CMK (cell line): ENCODE data around the gene ATRN.
A peak's percentile ranks its signal among the peaks of the same experiment; 100 is the strongest.

Source experiments
- DNase-seq: peaks from one replicate; pipeline ENCODE4 v3.0.0-alpha.2; 2010; ENCODE audit warnings: low read depth

ATRN gene

DNA sequence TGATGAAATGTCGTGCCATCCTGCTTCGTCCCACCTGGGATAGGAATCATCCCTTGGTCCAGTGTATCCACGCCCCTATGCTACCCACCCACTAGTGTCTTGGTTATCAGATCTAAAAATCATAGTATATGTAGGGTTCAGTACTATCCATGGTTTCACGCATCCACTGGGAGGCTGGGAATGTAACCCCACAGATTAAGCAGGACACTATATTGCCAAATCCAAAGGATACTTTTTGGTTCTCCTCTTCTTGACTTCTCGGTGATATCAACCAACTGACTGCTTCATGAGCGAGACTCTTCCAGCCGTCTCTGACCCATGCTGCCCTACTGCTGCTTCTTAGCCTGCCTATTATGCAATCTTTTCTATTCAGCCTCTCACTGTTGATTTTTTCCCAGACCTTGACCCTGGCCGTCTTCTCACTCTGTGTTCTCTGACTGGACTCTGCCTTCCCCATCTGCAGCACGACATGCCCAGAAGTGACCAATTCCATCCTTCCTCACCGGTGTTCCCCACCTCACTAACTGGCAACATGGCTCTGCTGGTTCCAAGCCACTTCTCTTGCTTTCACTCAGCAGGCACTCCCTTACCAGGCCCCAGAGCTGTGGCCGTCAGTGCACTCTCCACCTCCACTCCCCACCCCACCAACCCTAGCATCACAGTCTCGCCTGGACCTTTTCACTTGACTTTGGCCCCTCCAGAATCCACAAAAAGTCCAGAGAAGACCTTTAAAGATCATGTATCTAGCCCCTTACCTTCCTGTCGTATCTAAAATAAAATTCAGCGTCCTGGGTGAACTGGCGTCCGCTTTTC is 157.9 kb downstream of the ATRN start:
- DNase-seq = no peak

DNA sequence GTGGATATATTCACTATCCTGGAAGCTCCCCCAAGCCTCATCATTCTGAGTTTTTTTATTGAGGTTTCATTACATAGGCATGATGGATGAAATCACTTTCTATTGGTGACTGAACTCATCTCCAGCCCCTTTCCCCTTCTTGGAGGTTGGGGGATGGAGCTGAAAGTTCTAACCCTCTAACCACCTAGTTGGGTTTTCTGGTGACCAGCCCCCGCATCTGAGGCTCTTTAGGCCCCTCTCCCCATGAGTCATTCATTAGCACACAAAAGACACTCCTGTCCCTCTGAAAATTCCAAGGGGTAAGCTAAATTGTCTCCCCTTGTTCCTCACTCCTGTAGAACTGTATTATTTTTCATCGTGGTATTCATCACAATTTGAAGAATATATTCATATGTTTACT is 159.1 kb downstream of the ATRN start:
- no peak for DNase-seq

DNA sequence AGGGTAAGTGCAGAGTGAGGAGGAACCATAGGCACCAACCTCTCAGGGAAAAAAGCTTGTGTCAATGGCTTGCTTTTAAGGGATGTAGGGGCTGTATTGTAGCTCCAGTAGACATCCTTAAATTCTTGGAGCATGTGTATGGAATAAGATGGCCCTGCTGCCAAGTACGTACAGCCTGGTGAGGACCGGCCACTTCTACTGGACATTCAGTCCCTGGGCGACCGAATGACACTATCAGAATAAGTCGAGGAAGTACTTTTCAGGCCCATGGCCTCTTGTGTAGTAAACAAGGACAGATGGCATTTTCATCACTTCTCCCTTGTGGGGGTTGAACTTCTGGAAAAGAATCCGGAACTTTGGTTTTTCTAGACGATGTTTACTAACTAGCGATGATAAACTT is 159.6 kb downstream of the ATRN start:
- no peak for DNase-seq

DNA sequence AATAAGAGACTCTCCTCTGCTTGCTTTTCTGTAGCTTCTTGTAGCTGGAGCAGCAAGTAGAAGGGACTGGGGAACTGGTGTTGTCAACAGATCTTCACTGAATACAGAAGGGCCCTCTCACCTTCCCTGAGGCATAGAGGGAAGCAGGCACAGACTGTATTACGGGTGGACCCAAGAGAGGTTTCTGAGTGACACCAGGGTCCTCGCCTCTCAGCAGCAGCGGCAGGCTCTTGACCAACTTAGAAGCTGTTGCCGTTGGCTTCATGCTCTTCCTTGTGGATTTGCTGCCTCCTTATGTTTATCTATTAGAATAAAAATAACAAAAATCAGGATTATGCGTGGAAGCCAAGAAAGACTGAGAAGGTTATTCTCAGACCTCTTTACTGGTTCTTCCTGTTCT is 160.7 kb downstream of the ATRN start:
- no peak for DNase-seq

DNA sequence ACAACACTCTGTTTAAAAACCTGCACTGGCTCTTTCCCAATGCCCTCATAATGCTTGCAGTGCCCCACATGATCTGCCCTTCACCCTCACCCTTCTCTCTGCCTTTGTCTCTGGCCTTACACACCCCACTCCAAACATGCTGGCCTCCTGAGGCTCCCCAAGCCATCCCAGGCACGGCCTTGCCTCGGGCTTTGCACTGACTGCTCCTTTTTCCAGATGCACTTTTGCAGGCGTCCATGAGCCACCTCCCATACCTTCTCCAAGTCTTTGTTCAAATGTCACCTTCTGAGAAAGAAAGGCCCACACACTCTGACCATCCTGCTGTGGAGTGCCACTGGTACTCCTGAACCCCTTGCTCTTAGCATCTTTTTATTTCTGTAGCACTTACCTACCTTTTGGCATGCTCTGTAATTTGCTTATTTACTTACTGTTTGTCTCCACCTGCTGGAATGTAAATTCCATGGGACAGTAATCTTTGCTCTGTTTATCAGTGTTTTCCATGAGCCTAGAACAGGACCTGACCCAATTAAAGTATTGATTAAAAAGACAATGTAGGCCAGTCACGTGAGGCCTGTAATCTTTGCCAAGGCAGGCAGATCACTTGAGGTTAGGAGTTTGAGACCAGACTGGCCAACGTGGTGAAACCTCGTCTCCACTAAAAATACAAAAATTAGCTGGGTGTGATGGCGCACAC is 161.6 kb downstream of the ATRN start:
- no peak for DNase-seq

DNA sequence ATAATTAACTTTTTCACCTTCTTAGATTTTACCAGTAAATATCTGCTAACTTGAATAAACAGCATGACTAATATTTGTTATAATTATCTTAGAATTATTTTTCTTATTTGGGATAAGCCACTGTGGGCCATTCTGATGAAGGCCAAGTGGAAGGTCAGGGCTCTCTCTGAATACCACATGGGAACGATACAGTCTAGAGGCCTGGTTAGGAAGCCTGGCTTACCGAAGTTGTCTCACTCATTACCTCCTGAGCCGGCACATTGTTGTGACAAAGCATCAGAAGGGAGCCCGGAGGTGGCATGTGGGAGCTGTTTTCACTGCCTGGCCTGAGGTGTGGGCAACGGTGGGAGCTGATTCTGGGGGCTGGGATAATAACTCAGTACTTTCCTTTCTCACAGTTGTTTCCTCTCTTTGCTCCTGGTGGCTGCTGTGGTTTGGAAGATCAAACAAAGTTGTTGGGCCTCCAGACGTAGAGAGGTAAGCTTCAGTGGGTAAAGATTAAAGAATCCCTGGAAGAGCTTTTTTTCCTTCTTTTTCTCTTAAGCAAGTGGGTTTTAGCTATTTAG is 163.2 kb downstream of the ATRN start:
- DNase-seq = no peak

DNA sequence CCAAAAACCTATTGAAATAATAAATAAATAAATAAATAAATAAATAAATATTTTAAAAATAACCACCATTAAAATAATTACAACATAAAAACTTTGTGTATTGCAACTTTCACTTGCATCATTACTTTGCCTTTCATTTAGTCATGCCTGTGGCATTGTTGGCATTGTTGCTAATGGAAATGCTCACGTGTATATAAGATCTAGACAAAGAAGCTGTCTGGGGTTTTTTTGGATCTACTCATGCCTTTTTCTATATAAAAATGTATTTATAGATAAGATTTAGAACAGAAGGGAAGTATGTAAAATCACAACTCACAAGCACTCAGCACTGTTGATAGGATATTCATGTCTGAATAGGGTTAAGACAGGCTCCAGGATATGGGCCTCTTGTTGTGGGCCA is 164.5 kb downstream of the ATRN start:
- no peak for DNase-seq

DNA sequence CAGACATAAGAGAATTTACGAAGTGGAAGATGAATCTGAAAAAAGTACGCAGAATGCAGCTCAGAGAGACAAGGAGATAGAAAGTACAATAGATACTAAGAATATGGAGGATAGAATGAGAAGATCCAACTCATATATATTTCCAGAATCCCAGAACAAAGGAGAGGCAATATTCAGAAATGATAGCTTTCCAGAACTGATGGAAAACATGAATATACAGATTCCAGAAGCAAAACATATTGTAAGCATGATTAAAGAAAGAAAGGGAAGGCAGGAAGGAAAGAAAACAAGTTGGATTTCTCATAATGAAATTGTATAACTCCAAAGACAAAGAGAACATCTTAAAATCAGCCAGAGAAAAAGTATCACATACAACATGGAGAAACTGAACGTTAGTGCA is 169.4 kb downstream of the ATRN start:
- no peak for DNase-seq

DNA sequence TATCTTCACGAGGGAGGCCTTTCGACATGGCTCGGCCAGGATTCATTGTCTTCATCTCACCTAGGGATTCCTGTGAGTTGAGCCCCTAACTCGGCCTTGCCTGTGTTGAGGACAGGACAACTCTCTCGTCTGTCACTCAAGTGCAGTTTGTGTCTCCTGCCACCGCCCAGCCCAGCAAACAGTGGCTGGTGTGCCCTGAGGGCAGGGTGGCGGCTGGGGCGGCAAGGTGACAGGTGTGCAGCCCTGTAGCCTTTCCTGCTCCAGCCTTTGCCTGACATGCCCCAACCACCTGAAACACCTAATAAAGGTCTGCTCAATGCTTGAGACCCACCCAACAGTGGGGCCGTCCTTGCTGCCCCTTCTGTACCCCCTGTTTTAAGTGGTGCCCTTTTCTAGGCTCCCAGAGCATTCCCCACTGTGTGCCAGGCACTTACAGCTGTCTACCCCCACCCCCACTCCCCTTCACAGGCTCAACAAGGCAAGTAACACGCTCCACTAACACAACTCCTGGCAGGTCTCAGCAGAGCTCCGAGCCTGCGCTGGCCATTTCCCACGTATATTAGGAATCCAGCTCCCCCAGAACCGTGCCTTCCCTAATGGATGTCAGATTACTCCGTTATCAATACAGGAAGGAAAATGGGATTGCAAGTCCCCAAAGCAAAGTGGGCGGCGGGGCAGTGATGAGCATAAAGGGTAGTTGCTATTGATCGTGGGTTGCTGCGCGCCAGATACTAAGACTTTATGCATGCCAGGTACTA is 174.7 kb downstream of the ATRN start:
- no peak for DNase-seq

DNA sequence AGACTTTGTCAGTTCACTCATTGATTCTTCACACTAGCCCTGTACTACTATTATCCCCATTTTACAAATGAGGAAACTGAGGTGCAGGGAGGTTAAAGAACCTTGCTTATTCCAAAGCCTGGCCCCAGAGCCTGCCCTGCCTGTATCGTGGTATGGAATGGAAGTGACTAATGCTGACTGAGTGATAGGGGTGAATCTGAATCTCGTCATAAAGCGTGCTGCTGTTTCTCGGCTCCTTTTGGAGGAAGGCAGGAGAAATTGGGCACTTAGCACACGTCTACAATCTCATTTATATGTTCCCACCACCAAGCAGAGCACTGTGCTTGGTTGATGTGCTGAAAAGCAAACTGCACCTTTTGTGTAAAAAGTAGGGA is 175.2 kb downstream of the ATRN start:
- no peak for DNase-seq

DNA sequence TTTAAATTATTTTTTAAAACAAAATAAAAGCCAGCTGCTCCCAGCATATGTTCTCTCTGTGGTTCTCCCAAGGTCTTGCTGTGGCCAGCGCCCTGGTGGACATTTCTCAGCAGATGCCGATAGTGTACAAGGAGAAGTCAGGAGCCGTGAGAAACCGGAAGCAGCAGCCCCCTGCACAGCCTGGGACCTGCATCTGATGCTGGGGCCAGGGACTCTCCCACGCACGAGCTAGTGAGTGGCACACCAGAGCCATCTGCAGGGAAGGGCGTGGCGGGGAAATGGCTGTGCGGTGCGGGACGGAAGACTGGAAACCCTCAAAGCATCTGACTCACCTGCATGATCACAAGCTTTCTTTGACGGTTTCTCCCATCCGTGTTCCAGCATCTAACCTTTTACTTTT is 175.8 kb downstream of the ATRN start:
- no peak for DNase-seq

DNA sequence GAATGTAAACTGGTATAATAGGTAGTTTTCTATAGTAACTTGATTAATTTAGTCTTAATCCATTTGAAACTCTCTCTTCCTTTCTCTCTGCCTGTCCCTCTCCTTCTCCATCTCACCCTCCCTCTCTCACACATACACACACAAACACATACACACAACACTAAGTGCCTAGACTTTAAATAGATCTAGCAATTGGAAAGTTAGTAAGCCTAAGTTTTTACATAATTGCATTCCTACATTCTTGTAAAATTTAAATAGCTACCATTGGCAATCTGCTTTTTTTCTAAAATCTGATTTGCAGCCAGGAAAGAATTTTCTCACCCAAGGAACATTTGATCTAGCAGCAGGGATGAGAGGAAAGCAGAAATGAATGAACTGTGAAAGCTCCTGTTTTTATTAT is 176.7 kb downstream of the ATRN start:
- no peak for DNase-seq

DNA sequence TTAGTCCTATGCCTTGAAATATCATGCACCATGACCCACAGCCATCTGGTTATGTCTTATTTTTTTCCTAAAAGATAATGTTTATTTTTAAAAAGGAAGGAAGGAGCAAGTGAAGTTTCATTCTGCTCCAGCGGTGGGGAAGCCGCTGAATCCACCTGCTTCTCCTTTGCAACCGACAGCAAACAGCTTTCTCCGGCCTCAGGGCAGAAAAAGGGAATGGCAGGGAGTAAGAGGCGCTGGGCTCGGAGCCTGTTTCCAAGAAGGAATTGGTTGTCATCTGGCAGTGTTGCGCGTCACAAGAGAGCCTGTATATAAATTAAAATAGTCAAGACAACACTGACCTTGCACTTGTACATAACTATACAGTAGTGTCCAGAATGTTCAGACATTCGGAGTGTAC is 178.1 kb downstream of the ATRN start:
- no peak for DNase-seq

DNA sequence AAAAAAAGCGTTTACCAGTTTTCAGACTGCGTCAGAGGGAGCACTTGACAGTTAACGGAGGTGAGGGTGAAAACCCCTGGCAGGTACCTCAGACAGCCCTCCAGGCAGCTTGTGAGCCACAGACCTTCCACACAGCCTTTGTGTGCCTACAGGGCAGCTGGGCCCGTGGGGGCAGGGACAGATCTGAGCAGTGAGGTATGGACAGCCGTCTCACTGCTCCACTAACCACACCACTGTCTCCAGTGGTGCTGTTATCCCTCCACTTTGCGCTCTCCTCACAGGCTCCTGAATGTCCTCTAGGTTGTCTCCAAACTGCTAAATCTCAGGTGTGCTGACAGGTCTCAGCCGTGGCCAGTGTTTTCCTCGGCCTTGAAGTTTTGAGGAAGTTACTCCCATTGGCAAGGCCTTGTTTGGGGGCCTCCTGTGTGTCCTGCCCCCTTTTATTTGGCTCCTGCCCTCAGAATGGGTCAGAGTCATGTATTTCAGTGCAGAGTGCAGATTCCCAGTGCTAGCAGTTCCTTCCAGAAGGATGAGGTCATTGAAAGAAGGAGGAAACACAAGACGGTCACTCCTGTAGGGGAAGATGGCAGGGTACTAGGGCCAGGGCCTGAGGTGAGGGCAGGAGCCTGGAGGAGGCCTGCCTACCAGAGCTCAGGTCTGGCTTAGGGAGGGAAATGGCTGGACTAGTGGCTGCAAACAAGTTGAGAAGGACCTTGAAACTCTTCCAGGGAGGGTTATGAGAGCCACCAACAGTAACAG is 180.6 kb downstream of the ATRN start:
- DNase-seq = no peak

DNA sequence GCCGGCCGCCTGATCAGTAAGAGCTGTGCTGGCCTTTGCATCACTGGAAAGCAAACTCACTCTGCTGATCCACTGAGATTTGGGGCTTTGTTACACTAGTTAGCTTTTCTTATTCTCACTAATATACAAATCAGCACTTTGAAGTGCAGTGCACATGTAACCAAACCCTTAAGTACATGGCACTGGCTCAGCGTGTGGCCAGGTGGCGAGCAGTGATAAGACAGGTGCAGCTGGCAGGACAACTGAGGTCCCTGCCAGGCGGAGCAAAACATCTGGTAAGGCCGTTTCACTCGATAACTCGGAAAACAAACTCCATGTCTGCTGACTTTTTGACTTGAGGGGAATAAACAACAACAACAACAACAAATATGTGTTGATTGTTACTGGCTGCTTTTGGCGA is 181.4 kb downstream of the ATRN start:
- no peak for DNase-seq

DNA sequence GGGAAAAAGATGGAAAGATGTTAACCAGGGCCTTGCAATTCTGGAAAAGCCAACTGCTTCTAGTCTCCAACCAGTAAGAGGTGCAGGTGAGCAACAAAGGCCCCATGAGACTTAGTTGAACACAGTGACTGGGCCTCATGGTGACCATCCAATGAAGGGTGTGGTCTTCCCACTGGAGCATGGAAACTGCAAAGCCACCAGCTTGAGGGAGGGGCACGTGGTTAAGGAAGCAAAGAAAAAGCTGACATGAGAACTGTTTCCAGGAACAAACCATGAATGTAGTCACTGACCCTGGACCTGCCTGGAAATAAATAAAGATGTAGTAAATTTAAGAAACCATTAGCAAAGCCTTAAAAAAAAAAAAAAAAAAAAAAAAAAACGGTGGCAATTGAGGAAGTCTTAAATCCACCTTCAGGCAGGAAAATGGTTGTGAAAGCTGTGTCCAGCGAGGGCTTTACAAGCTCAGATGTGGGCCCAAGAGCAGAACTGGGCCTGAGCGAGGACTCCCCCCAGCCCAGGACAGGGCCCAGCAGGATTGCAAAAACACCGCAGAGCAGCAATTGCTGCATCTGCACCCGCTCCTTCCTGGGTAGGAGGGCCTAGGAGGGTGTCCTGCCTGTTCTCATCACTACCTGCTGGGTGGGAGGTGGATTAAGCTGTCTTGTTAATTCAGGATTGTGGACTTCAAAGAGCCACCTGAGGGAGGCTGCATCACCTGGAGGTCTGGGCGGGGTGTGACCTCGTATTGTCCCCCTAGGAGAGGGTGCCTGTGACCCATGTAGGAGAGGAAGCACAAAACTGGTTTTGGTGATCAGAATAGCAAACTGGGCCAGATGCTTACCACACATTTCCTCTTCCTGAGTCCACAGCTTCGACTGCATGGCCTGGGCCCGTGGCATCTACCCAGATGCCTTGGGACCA is 182.1 kb downstream of the ATRN start:
- peak; percentile 31 for DNase-seq

DNA sequence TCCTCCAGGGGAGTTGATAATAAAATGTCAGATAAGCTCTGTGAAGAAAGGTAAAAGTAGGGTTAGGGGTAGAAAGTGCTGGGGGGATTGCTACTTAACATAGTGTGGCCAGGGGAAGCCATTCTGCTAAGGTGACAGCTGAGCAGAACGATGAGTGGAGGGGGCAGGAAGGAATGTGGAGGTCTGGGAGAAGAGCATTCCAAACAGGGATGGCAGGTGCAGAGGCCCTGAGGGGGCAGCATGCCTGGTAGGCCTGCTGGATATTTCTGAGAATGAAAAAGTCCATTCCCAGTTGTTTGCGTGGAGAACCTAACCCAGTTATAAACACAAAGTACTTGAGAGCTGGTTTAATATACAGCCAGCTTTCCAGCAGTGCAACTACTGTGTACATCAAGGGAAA is 183.1 kb downstream of the ATRN start:
- DNase-seq = no peak

DNA sequence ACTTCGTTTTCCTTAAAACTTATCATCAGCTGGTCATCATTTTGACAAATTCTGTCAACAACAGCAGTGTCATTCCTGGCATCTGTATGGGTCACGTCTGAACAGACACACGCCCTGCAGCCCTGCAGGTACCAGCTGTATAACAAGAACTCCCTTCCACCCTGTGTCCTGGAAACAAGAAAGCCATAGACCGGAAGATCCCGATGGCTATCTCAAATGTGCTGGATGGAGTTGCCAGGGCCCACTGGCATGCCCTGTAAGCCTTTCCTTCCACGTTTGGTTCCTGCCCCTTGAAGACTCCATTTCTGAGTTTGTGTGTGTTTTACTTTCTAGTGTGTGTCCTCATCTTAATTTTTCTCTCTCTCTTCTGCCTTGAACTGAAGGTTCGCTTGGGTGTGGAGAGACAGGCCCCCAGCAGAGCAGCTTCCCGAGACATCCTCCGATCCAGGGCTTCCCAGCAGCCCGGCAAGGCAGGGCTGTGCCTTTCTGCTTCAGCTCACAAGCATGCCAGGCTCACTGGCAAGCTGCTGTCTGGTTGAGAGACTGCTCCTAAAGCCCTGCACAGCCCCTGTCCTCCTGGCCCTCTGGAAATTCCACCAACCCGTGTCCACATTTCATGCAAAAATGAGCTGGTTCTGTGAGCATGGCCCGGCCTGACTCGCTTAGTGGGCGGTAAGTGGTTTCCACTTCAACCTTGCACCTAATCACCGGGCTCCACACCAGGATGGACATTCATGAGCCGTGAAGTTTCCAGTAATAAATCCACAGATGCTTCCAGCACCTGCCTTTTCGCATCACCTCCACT is 183.7 kb downstream of the ATRN start:
- no peak for DNase-seq

DNA sequence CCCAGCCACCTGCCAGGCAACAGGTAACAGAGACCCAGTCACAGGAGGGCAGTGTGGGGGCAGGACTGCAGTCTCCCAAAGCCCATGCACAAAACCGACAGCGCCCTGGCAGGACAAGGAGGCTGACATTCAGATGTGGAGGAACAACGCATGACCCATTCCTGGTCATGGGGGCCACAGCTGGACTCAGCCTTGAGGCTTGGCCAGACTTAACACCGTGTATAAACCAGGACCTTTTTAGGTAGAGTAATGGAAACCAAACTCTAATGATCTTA is 184.2 kb downstream of the ATRN start:
- DNase-seq = no peak

DNA sequence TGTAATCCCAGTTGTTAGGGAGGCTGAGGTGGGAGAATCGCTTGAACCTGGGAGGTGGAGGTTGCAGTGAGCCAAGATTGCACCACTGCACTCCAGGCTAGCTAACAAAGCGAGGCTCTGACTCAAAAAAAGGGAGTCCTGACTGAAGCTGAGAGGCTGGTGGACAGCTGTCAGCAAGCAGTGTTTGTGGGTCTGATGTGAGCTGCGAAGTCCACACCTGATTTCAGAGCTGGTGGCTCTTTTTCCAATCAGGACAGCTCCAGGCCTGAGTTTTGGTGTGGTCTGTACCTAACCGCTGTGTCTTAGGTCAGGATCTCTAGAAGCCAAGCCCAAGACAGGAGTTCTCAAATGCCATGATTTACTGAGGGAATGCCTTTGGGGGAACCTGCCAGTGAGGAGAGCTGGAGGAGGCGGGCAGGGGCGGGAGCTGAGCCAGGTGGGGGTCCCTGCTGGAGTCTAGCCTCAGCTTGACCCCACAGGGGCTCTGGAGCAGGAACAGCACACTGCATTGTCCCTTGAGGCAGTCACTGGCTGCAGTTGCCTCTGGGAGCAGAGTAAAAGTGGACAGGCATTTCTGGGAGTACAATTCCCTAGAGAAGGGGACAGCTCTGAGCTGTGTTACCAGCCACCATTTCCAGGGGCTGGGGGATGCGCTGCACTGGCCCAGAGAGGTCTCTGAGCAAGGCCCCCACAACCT is 187.3 kb downstream of the ATRN start:
- DNase-seq = no peak
